Loucy (cell line): ENCODE data around the gene PAK5.

Source experiments
- H2AFZ ChIP-seq: fragments of 200-600 bp; sonication (generic); 2 replicates; pipeline ENCODE4 v1.6.0; 2016; ENCODE audit warnings: antibody characterized with exemption, mild to moderate bottlenecking, low read length, moderate library complexity
- H3F3A ChIP-seq: fragments of 200-600 bp; 2 replicates; pipeline ENCODE4 v1.6.0; 2016; ENCODE audit warnings: antibody characterized with exemption, low read depth, mild to moderate bottlenecking
- H3K27me3 ChIP-seq: fragments of 200-600 bp; sonication (generic); 2 replicates; pipeline ENCODE4 v1.6.1; 2014; ENCODE audit warnings: low read length, mild to moderate bottlenecking; ENCODE audit not compliant: insufficient read depth, poor library complexity, severe bottlenecking
- H3K36me3 ChIP-seq: fragments of 200-600 bp; sonication (generic); 2 replicates; pipeline ENCODE4 v1.6.1; 2016; ENCODE audit warnings: low read length; ENCODE audit not compliant: insufficient read depth
- H3K4me1 ChIP-seq: fragments of 200-600 bp; sonication (generic); 2 replicates; pipeline ENCODE4 v1.5.1; 2014; ENCODE audit warnings: low read length, mild to moderate bottlenecking; ENCODE audit not compliant: insufficient read depth, poor library complexity, severe bottlenecking
- H3K4me2 ChIP-seq: fragments of 200-600 bp; sonication (generic); 2 replicates; pipeline ENCODE4 v1.6.0; 2014; ENCODE audit warnings: antibody characterized with exemption, low read length, low read depth, mild to moderate bottlenecking; ENCODE audit not compliant: poor library complexity, severe bottlenecking
- H3K4me3 ChIP-seq: fragments of 200-600 bp; sonication (generic); 2 replicates; pipeline ENCODE4 v1.5.1; 2014; ENCODE audit warnings: low read length, mild to moderate bottlenecking, mixed read lengths; ENCODE audit not compliant: poor library complexity, severe bottlenecking
- H3K79me2 ChIP-seq: fragments of 200-600 bp; sonication (generic); 2 replicates; pipeline ENCODE4 v1.6.1; 2014; ENCODE audit warnings: low read length; ENCODE audit not compliant: insufficient read depth
- H3K9ac ChIP-seq: fragments of 200-600 bp; sonication (generic); 2 replicates; pipeline ENCODE4 v1.6.0; 2014; ENCODE audit warnings: mild to moderate bottlenecking, low read depth, low read length, moderate library complexity; ENCODE audit not compliant: poor library complexity, severe bottlenecking
- H3K9me2 ChIP-seq: fragments of 200-600 bp; sonication (generic); replicated peaks from 2 replicates; pipeline ENCODE4 v1.6.1; 2016; ENCODE audit warnings: low read depth, low read length, mixed read lengths
- H3K9me3 ChIP-seq: fragments of 200-600 bp; sonication (generic); 2 replicates; pipeline ENCODE4 v1.6.1; 2014; ENCODE audit warnings: mild to moderate bottlenecking, antibody characterized with exemption, low read length, low read depth; ENCODE audit not compliant: insufficient read depth
- H4K20me1 ChIP-seq: fragments of 200-600 bp; sonication (generic); 2 replicates; pipeline ENCODE4 v1.6.0; 2014; ENCODE audit warnings: antibody characterized with exemption, low read length, mild to moderate bottlenecking; ENCODE audit not compliant: insufficient read depth, poor library complexity, severe bottlenecking
- EZH2phosphoT487 ChIP-seq: fragments of 200-600 bp; IDR thresholded peaks from 2 replicates; pipeline ENCODE4 v1.6.1; 2018; ENCODE audit warnings: antibody characterized with exemption, mild to moderate bottlenecking, moderate library complexity, borderline replicate concordance
- TF ChIP-seq, protein P1 (sequence below): fragments of 200-600 bp; sonication (generic); conservative IDR thresholded peaks from 2 replicates; pipeline ENCODE4 v1.5.1; 2014; ENCODE audit warnings: mild to moderate bottlenecking, antibody characterized with exemption, low read length

Gene PAK5

DNA sequence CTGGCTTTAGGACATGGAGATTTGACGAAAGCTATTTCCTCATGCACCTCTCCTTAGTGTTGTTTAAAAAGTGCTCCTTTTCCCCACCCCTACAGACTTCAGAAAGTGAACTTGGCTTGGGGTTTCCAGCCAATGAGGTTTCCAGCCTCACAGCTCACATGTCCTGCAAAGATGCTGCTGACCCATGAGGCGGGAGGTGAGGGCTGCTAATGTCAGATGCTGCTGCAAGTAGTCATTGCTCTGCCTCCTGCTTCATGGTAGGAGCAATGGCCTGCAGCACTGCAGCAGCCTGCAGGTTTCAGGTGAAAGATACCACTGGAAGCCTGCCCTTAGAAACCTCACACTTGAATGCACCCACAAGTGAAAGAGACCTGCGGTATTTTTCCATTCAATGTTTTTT is 211.7 kb downstream of the PAK5 start:
- TF ChIP-seq EZH2phosphoT487 = no peak
- TF ChIP-seq, protein P1, sequence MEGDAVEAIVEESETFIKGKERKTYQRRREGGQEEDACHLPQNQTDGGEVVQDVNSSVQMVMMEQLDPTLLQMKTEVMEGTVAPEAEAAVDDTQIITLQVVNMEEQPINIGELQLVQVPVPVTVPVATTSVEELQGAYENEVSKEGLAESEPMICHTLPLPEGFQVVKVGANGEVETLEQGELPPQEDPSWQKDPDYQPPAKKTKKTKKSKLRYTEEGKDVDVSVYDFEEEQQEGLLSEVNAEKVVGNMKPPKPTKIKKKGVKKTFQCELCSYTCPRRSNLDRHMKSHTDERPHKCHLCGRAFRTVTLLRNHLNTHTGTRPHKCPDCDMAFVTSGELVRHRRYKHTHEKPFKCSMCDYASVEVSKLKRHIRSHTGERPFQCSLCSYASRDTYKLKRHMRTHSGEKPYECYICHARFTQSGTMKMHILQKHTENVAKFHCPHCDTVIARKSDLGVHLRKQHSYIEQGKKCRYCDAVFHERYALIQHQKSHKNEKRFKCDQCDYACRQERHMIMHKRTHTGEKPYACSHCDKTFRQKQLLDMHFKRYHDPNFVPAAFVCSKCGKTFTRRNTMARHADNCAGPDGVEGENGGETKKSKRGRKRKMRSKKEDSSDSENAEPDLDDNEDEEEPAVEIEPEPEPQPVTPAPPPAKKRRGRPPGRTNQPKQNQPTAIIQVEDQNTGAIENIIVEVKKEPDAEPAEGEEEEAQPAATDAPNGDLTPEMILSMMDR = no peak
- no peak overlapping the region for H3K4me2 ChIP-seq
- H3K4me3 ChIP-seq = no peak overlapping the region
- H2AFZ ChIP-seq = no peak overlapping the region
- no peaks in the 10 kb centered on the region for H3K4me1 ChIP-seq
- no peaks in the 10 kb centered on the region for H3K79me2 ChIP-seq
- no peak overlapping the region for H3K9ac ChIP-seq
- no peaks in the 10 kb centered on the region for H3F3A ChIP-seq
- H3K9me2 ChIP-seq = no peaks in the 10 kb centered on the region
- no peaks in the 10 kb centered on the region for H3K36me3 ChIP-seq
- H3K9me3 ChIP-seq = no peaks in the 10 kb centered on the region
- no peaks in the 10 kb centered on the region for H3K27me3 ChIP-seq
- no peaks in the 10 kb centered on the region for H4K20me1 ChIP-seq

- TF ChIP-seq, protein P1 = no peak
- TF ChIP-seq EZH2phosphoT487 = no peak
These were observed 212.5 kb downstream of the PAK5 start for GRCh38 chr20:9626357-9626756.

DNA sequence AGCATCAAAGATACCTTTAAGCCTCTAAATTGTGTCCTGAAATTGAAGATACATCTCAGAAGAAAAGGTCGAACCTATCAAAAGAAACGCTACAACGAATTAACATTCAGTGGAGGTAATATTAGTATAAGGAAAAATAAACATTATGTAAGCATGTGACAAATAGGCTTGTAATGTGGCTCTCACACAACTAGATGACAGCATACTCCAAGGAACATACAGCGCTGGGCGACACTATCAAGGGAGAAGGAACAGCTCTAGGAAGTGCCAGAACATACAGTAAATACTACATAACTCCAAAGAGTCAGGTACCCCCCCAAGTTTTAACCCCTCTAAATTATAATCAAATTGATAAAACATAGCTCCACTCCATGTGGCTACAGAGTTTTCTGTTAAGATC is 220.9 kb downstream of the PAK5 start:
- Histone ChIP-seq H3K4me3 (no peak overlapping the region), H3K4me2 (no peak overlapping the region), H3K9me2 (no peaks in the 10 kb centered on the region), H3K4me1 (peaks cover 10% of the 10 kb centered on the region), H2AFZ (no peak overlapping the region), H3K9me3 (no peaks in the 10 kb centered on the region), H3K9ac (no peak overlapping the region), H3K79me2 (no peaks in the 10 kb centered on the region), H4K20me1 (no peaks in the 10 kb centered on the region), H3F3A (no peaks in the 10 kb centered on the region), H3K27me3 (no peaks in the 10 kb centered on the region), H3K36me3 (no peaks in the 10 kb centered on the region)
- TF ChIP-seq EZH2phosphoT487 = no peak
- TF ChIP-seq, protein P1 = peak; percentile 65

More at GRCh38 chr20:9626357-9626756, 212.5 kb downstream of the PAK5 start:
- no peaks in the 10 kb centered on the region for H3K27me3 ChIP-seq
- no peaks in the 10 kb centered on the region for H3K9me2 ChIP-seq
- no peaks in the 10 kb centered on the region for H3K79me2 ChIP-seq
- no peak overlapping the region for H3K4me2 ChIP-seq
- no peaks in the 10 kb centered on the region for H3K4me1 ChIP-seq
- no peaks in the 10 kb centered on the region for H4K20me1 ChIP-seq
- H3K9ac ChIP-seq = no peak overlapping the region
- no peaks in the 10 kb centered on the region for H3K36me3 ChIP-seq
- no peak overlapping the region for H3K4me3 ChIP-seq
- no peaks in the 10 kb centered on the region for H3K9me3 ChIP-seq
- H2AFZ ChIP-seq = no peak overlapping the region
- no peaks in the 10 kb centered on the region for H3F3A ChIP-seq
